Suppressor macrophage (primary cell): ENCODE data around the gene RNASE11.
"Not testable (repeated sequence)": the region's sequence is repeated elsewhere in the genome, so short reads cannot be mapped to it uniquely, and the experiment has no call there.

Experiments used
- DNase-seq, 4 experiments: peaks; one replicate each; pipeline ENCODE4 v3.0.0-alpha.2; 2020 to 2022

Gene RNASE11

DNA sequence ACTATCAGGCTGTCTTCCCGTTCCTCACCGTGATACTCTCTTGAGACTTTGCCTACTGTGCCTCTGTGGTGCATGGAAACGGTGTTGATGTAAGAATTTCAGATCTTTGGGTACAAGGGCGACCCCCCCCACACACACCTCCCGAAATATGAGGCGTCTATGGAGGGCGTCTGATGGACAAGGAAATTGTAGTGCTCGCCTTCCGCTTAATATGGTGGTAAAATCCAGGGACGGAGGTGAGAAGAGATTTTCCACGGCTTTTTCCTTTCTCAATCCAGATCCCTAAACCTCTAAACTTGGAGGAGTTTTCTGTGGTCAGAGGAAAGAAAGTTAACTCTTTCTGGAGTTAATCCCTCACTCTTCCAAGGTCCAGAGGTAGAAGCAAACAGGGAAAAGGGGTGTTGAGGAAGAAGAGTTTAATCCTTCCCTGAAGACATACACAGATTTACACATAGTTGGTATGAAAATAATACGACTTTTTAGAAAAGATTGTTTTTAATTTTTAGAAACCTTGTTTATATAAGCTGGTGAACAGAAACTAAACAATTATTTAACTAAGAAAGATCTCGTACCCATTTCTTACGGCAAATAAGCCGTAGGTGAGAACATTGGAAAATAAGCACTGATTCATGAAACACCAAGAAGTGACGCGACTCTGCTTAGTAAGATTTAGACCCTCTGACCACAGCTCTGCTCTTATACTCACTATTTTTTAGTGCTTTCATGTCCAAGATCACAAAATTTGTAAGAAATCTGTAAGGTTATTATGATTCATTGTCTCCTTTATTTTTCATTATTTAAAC lies 26.4 kb upstream of the RNASE11 start:
- DNase-seq, result peak in 1 of 4 experiments; percentile 17

DNA sequence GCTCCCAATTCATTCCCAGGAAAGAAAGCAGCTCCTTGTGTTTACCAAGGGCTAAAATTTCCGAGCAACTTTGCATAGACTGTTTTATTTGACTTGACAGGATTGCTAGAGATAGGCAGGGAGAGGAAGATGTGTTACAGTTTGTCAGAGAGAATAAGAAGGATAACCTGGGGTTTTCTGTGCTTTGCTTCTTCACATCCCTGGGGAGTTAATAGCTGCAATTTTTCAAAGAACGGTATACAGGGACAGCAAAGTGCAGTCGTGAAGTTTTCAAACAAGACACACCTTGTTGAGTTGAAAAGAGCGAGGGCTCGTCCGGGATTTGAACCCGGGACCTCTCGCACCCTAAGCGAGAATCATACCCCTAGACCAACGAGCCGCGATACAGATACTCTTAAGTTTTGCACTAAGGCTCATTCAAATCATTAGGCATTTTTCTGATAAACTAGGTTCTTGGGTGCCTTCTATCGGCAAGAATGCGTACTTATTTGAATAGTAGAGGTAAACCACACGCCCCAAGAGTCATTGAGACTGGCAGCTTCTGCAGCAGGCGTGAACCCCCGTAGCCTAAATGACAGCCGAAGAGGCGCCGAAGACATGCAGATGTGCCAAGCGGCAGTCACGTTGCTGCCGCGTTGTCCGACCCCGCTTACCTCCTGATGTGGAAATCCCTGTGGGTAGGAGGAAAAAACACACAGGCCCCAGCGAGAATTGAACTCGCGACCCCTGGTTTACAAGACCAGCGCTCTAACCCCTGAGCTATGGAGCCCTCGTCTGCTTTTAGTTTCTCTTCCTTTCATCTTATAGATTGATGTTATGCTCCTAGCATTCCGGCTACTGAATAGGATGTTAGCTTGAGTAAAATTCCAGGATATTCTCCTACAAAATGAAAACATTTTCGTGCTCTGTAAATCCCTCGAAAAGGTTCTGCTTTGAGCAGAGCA lies 25.6 kb upstream of the RNASE11 start:
- DNase-seq, result peak; percentile 89 to 92 (median 90)

DNA sequence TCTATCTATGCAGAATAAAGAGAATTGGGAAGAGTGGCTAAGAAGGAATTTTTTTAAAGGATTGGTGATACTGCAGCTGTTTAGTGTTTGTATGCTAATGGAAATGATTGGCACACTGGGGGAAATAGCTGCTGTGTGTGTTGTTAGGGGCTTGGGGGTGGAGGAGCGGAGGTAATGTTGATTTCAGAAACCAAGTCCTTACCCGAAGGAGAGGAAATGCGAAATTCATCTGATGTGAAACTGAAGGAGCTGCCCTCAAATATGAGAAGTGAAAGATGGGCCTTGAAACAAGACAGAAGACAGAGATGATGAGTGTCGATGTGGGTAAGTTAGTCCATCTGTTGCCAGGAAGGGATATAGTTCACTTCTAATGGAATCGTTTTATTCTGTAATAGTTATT lies 24.6 kb upstream of the RNASE11 start:
- peak in 3 of 4 experiments; percentile 30 to 61 (median 54) for DNase-seq

DNA sequence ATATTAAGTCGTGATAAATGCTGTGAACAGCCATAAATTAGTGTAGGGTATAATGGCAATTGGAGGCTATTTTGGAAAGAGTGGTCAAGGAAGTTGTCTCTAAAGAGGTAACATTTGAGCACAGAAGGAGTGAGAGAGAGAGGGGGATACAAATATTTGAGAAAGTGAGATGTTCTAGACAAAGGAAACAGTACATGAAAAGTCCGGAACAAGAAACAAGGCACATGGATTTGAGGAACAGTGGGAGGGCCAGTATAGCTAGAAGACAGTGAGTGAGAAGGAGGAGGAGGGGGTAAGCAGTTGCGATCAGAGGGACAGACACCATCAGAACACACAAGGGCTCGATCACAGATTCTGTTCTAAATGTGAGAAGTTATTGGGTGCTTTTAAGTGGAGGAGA lies 23.5 kb upstream of the RNASE11 start:
- DNase-seq, result no peak

DNA sequence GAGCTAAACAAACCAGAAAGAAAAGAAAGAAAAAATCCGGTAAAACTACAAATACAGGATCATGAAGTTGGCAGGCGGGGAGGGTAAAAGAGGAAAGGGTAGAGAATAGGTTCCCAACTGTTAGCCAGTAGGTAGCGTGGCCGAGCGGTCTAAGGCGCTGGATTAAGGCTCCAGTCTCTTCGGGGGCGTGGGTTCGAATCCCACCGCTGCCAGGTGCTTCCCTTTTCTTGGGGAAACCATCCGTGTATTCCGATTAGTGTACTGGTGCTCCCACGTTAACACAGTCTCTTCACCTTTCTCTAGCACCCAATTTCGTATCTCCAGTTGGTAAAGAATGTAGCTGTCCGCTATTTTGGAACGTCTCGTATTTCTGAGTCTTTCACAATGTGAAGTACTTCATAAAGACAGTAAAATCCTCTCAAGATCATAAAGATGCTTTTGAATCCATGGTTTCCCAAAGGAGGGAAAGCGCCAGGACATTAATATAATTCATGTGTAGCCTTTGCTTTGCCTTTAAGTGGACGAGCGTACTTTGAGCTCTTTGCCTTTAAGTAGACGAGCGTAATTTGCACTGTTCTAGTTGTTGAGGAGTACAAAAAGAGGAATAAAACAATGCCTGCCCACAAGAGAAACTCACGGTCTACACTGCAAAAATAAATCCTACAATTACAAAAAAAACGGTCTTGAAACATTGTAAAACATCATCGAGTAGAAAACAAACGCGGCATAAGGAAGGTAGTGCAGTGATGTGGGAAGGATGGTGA lies 22.4 kb upstream of the RNASE11 start:
- peak; percentile 63 to 75 (median 72) for DNase-seq

DNA sequence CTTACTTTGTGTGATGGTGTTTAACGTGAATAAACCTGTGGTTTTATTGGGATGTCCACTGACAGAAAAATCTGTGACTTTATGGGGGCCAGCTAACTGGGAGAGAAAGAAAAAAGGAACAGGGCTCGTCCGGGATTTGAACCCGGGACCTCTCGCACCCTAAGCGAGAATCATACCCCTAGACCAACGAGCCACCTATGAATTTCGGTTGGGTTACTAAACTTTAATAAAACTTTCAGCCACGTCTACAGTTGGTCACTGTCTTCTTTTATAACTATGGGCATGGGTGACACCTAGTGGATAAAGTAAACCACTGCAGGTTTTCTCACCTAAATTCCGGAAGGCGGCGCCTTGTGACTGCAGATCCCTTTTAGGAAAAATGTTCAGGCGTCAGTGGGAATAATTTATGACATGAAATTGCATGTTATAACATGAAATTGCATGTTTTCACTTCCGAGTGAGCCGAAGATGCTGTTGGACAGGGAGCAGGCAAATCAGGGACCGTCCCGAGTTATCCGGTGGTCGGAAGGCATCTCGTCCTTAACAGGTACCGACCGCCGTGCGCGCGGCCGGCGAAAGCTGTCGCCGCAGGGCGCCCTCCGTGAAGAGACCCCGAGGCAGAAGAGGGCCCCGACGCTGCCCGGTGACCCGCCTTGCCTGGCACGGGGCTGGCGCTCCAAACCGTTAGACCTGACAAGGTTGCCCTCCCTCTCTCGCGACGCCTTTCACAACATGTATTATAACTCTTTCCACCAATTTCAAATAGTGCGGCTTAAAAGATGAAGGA lies 21.6 kb upstream of the RNASE11 start:
- DNase-seq, result peak; percentile 82 to 95 (median 90)

DNA sequence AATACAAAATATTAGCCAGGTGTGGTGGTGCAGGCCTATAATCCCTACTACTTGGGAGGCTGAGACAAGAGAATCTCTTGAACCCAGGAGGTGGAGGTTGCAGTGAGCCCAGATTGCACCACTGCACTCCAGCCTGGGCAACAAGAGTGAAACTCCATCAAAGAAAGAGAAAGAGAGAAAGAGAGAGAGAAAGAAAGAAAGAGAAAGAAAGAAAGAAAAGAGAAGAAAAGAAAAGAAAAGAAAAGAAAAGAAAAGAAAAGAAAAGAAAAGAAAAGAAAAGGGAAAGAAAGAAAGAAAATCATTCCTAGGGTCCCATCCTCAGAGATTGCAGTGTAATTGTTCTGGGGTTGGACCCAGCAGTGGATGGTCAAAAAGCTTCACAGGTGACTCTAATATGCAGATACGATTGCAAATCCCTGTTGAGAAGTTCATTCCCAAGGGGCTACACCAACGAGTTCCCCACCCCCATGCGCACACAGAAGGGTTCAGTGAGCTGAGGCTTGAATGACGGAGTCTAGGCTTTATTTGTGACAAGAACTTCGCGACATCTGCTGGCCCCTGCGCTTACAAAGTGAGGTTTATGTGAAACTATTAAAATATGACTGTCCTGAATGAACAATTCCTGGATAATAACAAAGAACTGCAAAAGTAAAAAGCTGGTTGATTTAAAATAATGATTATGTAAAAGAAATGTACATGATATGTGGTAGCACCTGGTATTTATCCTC lies 20.7 kb upstream of the RNASE11 start:
- no peak for DNase-seq

DNA sequence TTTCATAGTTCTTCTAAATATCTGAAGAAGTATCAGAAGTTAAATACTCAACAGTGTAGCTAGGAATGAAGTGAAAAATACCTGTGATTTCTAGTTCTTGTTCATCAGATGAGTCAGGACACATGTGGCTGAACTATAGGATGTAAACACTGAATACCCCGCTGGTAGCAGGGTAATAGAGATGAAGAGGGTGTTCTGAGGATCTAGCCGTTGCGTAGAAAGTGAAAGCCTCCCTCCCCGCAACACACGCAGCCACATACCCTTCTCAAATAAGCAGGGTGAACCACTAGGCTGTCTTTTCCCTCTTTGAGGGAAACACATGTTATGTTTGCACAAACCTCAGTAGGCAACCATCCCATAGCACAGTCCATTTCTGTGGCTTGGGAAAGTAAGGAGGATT lies 19.8 kb upstream of the RNASE11 start:
- DNase-seq, result no peak

DNA sequence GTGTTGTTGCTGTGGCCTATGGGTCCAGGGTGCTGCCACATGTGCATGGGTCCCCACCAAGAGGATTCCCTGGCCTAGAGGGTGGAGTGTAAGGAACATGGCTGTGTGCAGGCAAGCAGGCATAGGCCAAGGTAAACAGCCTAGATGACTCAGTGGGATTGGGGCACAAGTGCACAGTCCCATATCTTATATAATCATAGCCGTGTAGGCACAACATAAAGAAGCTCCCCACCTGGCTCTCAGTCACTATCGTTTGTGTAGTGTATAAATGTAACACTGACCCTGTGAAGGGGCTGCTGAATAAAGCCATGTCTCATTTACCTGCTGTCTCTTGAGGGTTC lies 19.1 kb upstream of the RNASE11 start:
- no peak for DNase-seq

DNA sequence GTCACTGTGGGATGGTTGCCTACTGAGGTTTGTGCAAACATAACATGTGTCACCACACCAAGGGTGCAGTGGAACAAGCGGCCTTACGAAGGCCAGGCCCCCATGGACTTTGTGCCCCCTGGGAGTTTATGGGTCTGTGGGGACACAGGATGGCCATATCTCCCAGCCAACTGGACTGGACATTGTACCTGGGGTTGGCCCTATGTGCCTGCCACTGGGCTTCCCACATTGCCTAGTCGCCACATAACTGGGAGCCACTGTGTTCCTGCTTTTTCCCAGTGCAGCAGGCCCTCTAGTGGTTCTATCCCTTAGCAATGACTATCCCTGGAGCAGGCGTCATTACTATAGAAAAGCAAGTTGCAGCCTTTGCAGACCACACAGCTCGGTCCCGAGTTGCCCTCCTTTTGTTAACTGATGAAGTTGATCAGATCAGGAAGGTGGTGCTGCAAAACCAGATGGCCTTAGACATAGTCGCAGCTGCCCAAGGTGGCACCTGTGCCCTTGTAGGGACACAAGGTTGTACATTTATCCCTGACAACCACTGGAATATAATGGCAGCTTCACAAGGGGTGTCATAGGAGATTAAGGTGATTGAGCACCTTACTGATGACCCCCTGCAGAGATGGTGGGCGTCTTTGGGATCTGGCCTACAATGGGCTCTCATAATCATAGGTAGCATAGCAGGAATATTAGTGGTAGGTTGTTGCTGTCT lies 18.5 kb upstream of the RNASE11 start:
- DNase-seq, result peak; percentile 52 to 81 (median 70)

DNA sequence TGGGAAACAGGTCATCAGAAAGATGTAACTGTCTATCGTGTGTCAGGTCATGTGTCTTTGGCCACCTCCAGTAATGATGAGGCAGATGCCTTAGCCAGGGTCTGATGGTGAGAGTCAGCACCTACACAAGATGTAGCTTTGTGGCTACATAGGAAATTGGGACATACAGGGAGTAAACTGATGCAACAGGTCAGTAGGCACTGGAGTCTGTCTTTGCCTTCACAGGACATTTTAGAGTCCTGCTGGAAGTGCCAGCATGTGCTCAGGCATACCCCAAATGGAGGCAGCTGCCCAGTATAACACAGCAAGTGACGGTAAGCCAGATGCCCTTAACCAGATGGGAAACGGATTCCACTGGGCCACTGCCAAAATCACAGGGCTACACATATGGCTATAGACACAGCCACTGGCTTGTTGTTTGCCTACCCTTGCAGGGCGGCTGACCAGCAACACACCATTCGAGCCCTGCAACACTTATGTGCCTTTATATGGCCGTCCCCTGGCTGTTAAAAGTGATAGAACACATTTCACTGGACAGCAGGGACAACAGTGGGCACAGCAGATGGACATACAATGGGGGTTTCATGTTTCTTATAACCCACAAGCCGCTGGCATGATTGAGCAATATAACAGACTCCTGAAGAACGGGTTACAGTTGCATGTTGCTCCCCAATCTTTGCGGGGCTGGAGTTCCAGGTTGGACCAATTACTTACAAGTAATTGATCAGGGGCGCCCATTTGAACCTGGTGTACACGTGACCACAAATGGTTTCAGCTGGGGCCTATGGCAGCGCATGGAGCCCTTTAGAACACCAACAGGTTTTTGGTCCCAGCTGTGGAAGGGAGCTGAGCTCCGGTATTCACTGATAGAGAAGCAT lies 16.3 kb upstream of the RNASE11 start:
- no peak for DNase-seq

DNA sequence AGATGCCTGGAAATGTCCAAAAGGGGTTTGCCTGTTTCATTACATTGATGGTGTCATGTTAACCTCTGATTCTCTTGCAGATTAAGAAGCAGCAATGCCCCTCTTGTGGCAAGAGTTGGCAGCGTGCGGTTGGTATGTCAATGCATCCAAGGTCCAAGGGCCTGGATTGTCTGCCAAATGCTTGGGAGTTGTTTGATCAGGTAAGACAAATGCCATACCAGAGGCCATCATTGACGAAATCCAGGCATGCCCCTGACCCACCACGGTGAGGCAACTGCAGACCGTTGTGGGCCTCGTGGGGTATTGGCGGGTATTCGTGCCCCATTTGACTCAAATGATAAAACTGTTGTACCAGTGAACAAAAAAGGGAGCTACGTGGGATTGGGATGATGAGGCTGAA lies 14.8 kb upstream of the RNASE11 start:
- no peak for DNase-seq

DNA sequence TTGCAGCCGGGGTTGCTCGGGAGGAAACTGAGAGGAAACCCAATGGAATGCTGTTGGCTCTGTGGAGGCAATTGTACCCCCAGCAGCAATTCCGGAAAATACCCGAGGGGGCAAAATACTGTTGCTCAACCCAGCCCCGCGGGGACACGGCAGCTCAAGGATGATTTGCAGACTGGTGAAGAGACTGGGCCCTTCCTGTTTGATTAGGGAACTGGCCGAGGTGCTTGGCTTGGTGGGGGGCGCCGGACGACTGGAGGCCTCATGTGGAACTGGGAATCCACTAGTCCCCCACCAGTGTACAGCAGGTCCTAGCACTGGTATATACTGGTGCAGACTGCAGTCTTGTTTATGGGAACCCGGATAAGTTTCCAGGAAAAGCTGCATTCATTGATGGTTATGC lies 13.7 kb upstream of the RNASE11 start:
- no peak for DNase-seq

DNA sequence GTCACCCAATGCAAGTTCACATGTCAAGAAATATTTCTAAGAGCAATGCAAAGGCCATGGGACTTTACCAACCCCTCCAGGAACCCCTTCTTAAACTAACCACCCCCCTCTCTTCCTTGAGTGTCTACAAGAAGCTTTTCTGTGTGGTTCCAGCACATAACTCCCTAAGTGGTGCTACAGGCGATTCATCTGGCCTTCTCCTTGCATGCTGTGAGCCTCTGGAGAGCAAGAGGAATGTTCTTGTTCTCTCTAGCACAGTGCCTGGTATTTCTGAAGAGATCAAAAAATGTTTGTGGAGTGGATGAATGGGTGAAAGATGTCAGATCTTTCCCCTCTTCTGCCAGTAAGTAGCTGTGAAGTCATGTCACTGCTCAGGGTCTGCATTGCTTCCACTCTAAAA lies 9.3 kb upstream of the RNASE11 start:
- peak in 2 of 4 experiments; percentile 26 to 45 for DNase-seq

DNA sequence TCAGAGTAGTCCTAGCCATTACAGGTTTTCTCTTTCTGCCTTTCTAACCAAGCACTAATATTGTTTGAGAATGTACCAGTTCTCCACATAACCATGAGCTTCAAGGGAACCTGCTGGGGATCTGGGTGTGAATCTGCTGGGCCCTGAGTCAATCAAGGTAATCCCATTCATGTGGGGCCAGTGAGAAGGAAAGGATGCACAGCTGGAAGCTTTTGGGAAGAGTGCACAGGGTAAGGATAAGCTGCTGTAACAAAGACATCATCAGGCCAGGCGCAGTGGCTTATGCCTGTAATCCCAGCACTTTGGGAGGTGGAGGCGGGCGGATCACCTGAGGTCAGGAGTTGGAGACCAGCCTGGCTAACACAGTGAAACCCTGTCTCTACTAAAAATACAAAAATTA lies 7.9 kb upstream of the RNASE11 start:
- not testable (repeated sequence) for DNase-seq

DNA sequence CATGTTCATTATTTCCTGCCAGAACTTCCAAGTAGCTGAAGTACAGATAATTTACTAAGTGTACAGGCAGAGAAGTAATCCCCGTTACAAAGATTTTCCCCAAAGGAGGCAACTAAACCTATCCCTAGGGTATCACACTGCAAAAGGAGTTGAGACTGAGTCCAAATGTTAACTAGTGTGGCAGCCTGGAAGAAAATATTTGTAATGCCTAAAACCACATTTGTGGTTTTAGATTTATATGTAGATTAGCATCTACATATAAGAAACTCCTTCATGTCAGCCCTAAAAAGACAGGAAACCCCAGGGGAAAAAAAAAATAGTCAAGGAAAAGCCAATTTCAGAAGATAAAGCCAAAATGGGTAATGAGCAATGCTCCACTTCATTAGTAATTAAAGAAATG lies 4.8 kb upstream of the RNASE11 start:
- no peak for DNase-seq

DNA sequence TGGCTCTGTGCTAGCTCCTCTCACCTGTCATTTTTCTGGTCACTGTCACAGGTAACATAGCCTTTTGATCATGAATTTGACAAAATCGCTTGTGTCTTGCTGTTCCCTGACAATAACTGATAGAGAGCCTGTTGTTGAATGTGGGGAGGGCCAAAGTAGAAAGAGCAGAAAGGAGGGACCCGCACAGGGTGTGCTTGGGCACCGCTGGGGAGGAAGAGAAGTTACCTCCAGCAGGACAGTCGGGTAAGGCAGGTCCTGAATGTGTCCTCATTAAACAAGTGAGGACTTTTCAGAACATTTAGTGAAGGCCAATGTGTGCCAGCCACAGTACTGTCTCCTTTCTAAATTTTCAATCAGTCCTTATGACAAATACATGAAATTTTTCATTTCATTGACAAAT lies 3.4 kb upstream of the RNASE11 start, which contains the start of gene RNASE12:
TSS of gene RNASE12 (minus strand) at position 142 of the 400 bp plus-strand sequence. CDS start 653 bp downstream, outside the sequence.
- no peak for DNase-seq

DNA sequence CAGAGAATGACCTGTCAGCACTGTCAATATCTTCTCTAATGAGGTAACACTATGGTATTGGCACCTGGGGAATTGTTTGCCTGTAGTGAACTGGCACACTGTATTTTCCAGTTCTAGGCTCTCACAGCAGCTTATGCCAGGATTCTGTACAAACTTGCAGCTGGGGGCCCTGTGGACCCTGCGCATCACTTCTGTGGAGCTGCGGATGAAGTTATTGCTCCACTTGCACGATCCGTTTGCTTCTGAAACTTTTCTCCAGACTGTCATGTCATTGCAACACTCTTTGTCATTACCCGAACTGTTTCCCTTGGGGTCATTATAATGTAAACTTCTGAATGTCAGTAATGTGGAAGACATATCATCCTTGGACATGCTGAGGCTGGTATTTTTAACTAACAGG lies 3.9 kb downstream of the RNASE11 start:
- DNase-seq, result no peak

DNA sequence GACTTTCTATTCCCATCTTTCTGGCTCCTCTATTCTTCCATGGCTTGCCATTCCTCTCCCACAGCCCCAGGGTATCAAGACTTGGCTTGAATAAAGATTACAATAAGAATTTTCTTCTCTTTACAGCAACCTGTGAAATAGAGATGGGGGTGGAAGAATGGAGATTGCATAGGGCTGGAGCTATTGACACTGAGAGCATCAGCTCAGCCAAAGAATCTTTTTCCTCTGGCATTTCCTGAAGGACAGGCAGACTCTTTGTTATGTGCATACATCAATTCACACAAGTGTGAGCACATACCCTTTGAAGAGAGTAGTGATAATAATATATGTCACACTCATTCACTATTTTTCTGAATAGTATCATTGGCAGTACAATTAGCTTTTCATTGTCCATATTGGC lies 4.7 kb downstream of the RNASE11 start:
- DNase-seq, result no peak

DNA sequence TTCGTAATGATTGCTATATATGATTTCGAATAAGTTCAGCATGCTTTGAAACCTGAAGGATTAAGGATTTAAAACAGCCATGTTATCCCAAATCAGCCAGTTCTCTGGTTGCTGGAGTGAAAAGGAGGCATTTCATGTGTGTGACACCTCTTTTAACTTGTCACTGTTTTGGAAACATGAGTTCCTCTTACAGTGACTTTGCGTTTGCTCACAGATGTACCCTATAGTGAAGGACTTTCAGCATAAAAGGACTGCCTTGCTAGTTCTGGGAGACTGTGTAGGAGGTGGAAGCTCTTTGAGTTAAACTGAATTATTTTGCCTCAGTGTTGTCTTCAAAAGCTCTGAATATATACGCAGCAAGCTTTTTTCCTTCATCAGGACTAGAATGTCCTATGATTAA lies 7.6 kb downstream of the RNASE11 start:
- DNase-seq, result peak in 3 of 4 experiments; percentile 5 to 31 (median 29)
